GM21723 (cell line): Measurements from ENCODE around the gene FAIM2.

ENCODE experiments used
- ATAC-seq: cut with Tn5 transposase; IDR thresholded peaks from one replicate; pipeline ENCODE4 v1.9.1; 2021; ENCODE audit warnings: mild to moderate bottlenecking, moderate library complexity; ENCODE audit not compliant: unreplicated experiment

The FAIM2 gene

GRCh38 chr12:49941556-49942511 is 38.1 kb upstream of the FAIM2 start:
- ATAC-seq: no peak

GRCh38 chr12:49939707-49940106 is 36.0 kb upstream of the FAIM2 start:
- no peak for ATAC-seq

- ATAC-seq: no peak
Observed at GRCh38 chr12:49939307-49939706, 35.6 kb upstream of the FAIM2 start.

- ATAC-seq: no peak
Observed at GRCh38 chr12:49937639-49938300, 34.1 kb upstream of the FAIM2 start.

GRCh38 chr12:49936925-49937324 is 33.2 kb upstream of the FAIM2 start:
- no peak for ATAC-seq

GRCh38 chr12:49934505-49934904 is 30.8 kb upstream of the FAIM2 start:
- ATAC-seq: no peak

GRCh38 chr12:49933796-49934195 is 30.1 kb upstream of the FAIM2 start:
- ATAC-seq: no peak

GRCh38 chr12:49932533-49933130 is 28.9 kb upstream of the FAIM2 start:
- ATAC-seq: no peak

- no peak for ATAC-seq
Observed at GRCh38 chr12:49932023-49932422, 28.3 kb upstream of the FAIM2 start.

- ATAC-seq: no peak
Observed at GRCh38 chr12:49930515-49931288, 27.0 kb upstream of the FAIM2 start.

GRCh38 chr12:49929581-49929980 is 25.9 kb upstream of the FAIM2 start:
- ATAC-seq: no peak

- no peak for ATAC-seq
Observed at GRCh38 chr12:49928471-49928870, 24.8 kb upstream of the FAIM2 start.

GRCh38 chr12:49925433-49926204 is 21.9 kb upstream of the FAIM2 start:
- ATAC-seq: no peak

- no peak for ATAC-seq
Observed at GRCh38 chr12:49924628-49925246, 21.0 kb upstream of the FAIM2 start.

GRCh38 chr12:49923880-49924556 is 20.3 kb upstream of the FAIM2 start:
- no peak for ATAC-seq

- ATAC-seq: no peak
Observed at GRCh38 chr12:49923035-49923644, 19.4 kb upstream of the FAIM2 start.

- ATAC-seq: no peak
Observed at GRCh38 chr12:49922349-49923034, 18.8 kb upstream of the FAIM2 start.

GRCh38 chr12:49921936-49922335 is 18.2 kb upstream of the FAIM2 start:
- ATAC-seq: no peak
